Measurements from ENCODE around the gene GPN2. TPM values are rescaled to one million over a fixed set of nuclear protein-coding genes. Genes with fewer than 3 reads are reported as not detected.

The GPN2 gene
- total RNA-seq, 4 donors from 2014 or later = 8.9 to 10.0 (median 9.8) TPM

DNA sequence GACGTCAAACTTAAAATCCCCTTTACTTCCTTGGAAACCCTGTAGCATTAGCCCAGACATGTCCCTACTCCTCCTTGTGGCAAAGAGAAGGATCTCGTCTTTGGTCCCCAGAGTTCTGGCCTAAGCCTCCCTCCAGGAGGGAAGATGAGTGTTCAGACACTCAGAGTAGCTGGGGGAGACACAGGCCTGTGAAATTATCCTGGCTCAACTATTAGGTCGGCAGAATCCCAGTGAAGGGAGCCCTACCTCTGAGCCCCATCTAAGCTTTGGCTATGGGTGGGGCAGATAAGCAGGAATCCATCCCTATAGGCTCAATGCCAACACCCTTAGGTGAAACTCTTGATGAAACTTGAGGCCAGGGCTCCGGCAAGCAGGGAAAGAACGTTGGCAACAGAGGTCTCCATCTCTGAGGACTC is 28.8 kb downstream of the GPN2 start:
- TF ChIP-seq, protein P1, sequence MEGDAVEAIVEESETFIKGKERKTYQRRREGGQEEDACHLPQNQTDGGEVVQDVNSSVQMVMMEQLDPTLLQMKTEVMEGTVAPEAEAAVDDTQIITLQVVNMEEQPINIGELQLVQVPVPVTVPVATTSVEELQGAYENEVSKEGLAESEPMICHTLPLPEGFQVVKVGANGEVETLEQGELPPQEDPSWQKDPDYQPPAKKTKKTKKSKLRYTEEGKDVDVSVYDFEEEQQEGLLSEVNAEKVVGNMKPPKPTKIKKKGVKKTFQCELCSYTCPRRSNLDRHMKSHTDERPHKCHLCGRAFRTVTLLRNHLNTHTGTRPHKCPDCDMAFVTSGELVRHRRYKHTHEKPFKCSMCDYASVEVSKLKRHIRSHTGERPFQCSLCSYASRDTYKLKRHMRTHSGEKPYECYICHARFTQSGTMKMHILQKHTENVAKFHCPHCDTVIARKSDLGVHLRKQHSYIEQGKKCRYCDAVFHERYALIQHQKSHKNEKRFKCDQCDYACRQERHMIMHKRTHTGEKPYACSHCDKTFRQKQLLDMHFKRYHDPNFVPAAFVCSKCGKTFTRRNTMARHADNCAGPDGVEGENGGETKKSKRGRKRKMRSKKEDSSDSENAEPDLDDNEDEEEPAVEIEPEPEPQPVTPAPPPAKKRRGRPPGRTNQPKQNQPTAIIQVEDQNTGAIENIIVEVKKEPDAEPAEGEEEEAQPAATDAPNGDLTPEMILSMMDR (IDR thresholded peaks at IDR 0.05 in 4 of 5, conservative IDR thresholded peaks at IDR 0.05 in 1 of 5) = no peak
- no peak for TF ChIP-seq POLR2A (IDR thresholded peaks at IDR 0.05)
- no peak for ATAC-seq
- Histone ChIP-seq H3K27ac (no peak overlapping the region), H3K36me3 (peaks cover 0 to 2% of the 10 kb centered on the region in 2 donors), H3K4me3 (no peak overlapping the region), H3K27me3 (no peaks in the 10 kb centered on the region), H3K4me1 (peaks cover 4 to 17% of the 10 kb centered on the region in 2 donors), H3K9me3 (no peaks in the 10 kb centered on the region)
- in situ Hi-C loops (cut with MboI; ENCODE audit: low sequenced_read_pairs in 4 of 4) = no loop called here
- intact Hi-C loops (cut with DNase I; ENCODE audit: low total_unique reads) = no loop called here
- DNase-seq = no peak

DNA sequence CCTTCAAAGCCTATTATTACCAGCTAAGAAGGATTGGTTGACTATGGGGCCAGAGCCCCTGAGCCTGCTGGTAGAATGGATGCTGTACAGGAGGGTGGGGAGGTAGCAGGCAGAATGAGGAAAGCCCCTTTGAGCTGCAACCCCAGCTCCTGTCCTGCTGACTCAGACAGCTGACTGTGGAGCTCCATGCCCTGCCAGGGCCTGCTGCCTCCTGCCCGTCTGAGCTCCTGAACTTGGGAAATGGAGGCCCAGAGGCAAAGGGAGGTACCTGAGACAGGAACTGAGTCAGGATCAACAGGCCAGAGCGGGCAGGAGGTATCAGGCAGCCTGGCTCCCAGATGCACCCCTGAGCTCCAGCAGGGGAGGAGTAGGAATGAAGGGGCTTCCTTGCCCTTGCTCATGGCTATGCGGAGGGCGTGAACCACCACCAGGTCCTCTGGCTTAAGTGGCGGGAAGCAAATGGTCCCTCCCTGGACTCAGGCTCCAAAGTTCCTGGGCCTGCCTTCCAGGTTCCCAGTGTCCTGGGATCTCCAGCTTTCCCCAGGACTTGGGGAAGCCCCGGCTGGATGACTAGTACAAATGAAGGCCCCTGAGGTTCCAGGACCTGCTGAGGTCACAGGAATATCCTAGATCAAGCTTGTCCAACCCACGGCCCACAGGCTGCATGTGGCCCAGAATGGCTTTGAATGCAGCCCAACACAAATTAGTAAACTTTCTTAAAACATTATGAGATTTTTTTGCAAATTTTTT is 31.0 kb downstream of the GPN2 start:
- in situ Hi-C loops (cut with MboI; ENCODE audit: low sequenced_read_pairs in 4 of 4) = no loop called here
- Histone ChIP-seq H3K27me3 (no peaks in the 10 kb centered on the region), H3K36me3 (peaks cover 0 to 24% of the 10 kb centered on the region in 2 donors), H3K27ac (no peak overlapping the region), H3K4me3 (no peak overlapping the region), H3K9me3 (no peaks in the 10 kb centered on the region), H3K4me1 (peaks cover 3 to 6% of the 10 kb centered on the region in 2 donors)
- TF ChIP-seq, protein P1 (IDR thresholded peaks at IDR 0.05 in 4 of 5, conservative IDR thresholded peaks at IDR 0.05 in 1 of 5) = no peak
- TF ChIP-seq POLR2A (IDR thresholded peaks at IDR 0.05) = no peak
- ATAC-seq = no peak
- DNase-seq = no peak
- intact Hi-C loops (cut with DNase I; ENCODE audit: low total_unique reads) = no loop called here

DNA sequence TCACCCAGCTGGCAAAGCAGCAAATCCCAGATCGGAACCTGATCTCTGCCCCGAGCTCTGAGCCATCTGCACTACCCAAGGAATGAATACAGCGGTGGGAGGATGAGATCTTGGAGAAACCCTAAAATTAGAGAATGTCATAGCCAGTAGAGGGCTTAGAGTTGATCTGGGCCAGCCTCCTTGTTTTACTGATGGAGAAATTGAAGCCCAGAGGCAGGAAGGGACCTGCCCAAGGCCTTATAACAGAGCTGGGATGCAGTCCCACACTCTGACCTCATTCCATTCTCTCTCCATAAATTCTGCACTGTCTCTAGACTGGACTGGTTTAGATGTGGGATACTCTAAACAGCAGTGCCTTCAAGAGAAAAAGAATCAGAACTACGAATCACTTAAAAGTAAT is 31.9 kb downstream of the GPN2 start:
- DNase-seq (no peak), ATAC-seq (no peak)
- intact Hi-C loops (cut with DNase I; ENCODE audit: low total_unique reads) = no loop called here
- Histone ChIP-seq H3K4me3 (no peak overlapping the region), H3K27ac (no peak overlapping the region), H3K36me3 (peaks cover 0 to 32% of the 10 kb centered on the region in 2 donors), H3K27me3 (no peaks in the 10 kb centered on the region), H3K4me1 (no peaks in the 10 kb centered on the region), H3K9me3 (no peaks in the 10 kb centered on the region)
- TF ChIP-seq, protein P1 (IDR thresholded peaks at IDR 0.05 in 4 of 5, conservative IDR thresholded peaks at IDR 0.05 in 1 of 5) = no peak
- TF ChIP-seq POLR2A (IDR thresholded peaks at IDR 0.05) = no peak
- in situ Hi-C loops (cut with MboI; ENCODE audit: low sequenced_read_pairs in 4 of 4) = no loop called here

DNA sequence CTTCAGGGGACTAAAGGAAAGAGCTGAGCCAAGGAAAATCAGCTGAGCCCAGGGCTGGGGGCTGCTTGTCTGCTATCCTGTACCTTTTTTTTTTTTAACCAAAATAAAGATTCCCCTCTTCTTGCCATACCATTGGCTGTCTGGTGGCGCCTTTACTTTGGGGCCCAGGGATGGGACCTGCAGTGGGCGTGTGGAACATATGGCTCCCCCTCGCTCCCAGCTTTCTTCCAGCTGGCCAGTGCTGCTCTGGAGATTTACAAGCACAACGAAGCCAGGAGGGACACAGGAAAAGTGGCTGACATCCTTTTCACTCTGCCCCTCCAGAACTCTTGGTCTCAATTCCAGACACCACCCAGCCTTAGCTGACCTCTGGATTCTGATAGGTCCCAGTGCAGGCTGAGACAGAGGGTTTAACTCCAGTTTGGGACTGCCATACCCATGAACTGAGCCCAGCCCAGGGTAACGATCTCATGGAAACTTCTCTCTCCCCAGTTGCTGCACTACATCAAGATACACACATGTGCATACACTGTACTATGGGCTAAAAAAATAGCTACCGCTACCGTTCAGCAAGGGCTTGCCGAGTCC is 32.5 kb downstream of the GPN2 start:
- H3K4me1 ChIP-seq = no peaks in the 10 kb centered on the region
- TF ChIP-seq, protein P1 (IDR thresholded peaks at IDR 0.05 in 4 of 5, conservative IDR thresholded peaks at IDR 0.05 in 1 of 5) = no peak
- no peak for TF ChIP-seq POLR2A (IDR thresholded peaks at IDR 0.05)
- no peak overlapping the region for H3K4me3 ChIP-seq
- ATAC-seq (no peak), DNase-seq (no peak)
- H3K9me3 ChIP-seq = no peaks in the 10 kb centered on the region
- in situ Hi-C loops (cut with MboI; ENCODE audit: low sequenced_read_pairs in 4 of 4) = no loop called here
- H3K27ac ChIP-seq = no peak overlapping the region
- intact Hi-C loops (cut with DNase I; ENCODE audit: low total_unique reads) = no loop called here
- H3K36me3 ChIP-seq = peaks cover 0 to 34% of the 10 kb centered on the region in 2 donors
- H3K27me3 ChIP-seq = no peaks in the 10 kb centered on the region

Measured in gastrocnemius medialis (tissue), 4 donors.